Neuronal stem cell (in vitro differentiated cells): ENCODE results near the gene MX2.
A peak's percentile ranks its signal among the peaks of the same experiment; 100 is the strongest.

Experiments used
- DNase-seq: peaks from one replicate; pipeline ENCODE4 v3.0.0-alpha.2; 2013; ENCODE audit warnings: low spot score
- H2AFZ ChIP-seq: one replicate; pipeline ENCODE4 v1.6.1; 2013; ENCODE audit warnings: mild to moderate bottlenecking, low read length, inconsistent platforms
- H2AK5ac ChIP-seq: 2 replicates; pipeline ENCODE4 v1.6.1; 2013; ENCODE audit warnings: low read depth, mild to moderate bottlenecking, inconsistent platforms, low read length, moderate library complexity, mixed read lengths
- H2BK120ac ChIP-seq: 2 replicates; pipeline ENCODE4 v1.6.1; 2013; ENCODE audit warnings: low read depth, mild to moderate bottlenecking, inconsistent platforms, low read length, moderate library complexity, mixed read lengths
- H2BK12ac ChIP-seq: one replicate; pipeline ENCODE4 v1.6.1; 2013; ENCODE audit warnings: low read length, inconsistent platforms
- H2BK15ac ChIP-seq: 2 replicates; pipeline ENCODE4 v1.6.1; 2013; ENCODE audit warnings: mild to moderate bottlenecking, low read length, inconsistent platforms, mixed read lengths
- H2BK5ac ChIP-seq: one replicate; pipeline ENCODE4 v1.6.1; 2013; ENCODE audit warnings: inconsistent platforms, mild to moderate bottlenecking, low read length, moderate library complexity
- H3K14ac ChIP-seq: one replicate; pipeline ENCODE4 v1.6.1; 2013; ENCODE audit warnings: low read length, inconsistent platforms
- H3K18ac ChIP-seq: 2 replicates; pipeline ENCODE4 v1.6.1; 2013; ENCODE audit warnings: low read length, inconsistent platforms
- H3K23ac ChIP-seq: 2 replicates; pipeline ENCODE4 v1.6.1; 2013; ENCODE audit warnings: low read depth, mild to moderate bottlenecking, mixed read lengths, low read length, inconsistent platforms; ENCODE audit not compliant: poor library complexity
- H3K27ac ChIP-seq: replicated peaks from 3 replicates; pipeline ENCODE4 v1.5.1; 2013; ENCODE audit warnings: low read length, inconsistent platforms
- H3K27me3 ChIP-seq, 3 experiments: 2 replicates each; pipeline ENCODE4 v1.6.1; 2013; ENCODE audit warnings: low read length in 3 of 3, mild to moderate bottlenecking in 2 of 3, inconsistent platforms in 1 of 3, low read depth in 1 of 3, mixed read lengths in 1 of 3, moderate library complexity in 1 of 3; ENCODE audit not compliant: control insufficient read depth in 3 of 3, insufficient read depth in 3 of 3
- H3K36me3 ChIP-seq, 2 donors: replicated peaks in 1 of 2; 2 replicates each; pipeline ENCODE4 v1.6.1; 2013; ENCODE audit warnings: low read length in 2 of 2; ENCODE audit not compliant: control insufficient read depth in 2 of 2, insufficient read depth in 2 of 2
- H3K4ac ChIP-seq: 2 replicates; pipeline ENCODE4 v1.6.1; 2013; ENCODE audit warnings: inconsistent platforms, mild to moderate bottlenecking, low read length, moderate library complexity
- H3K4me1 ChIP-seq, 2 donors: 1 replicate in 1 of 2; 2 replicates in 1 of 2; pipeline ENCODE4 v1.6.1; 2013; ENCODE audit warnings: low read length in 2 of 2, low read depth in 1 of 2; ENCODE audit not compliant: control insufficient read depth in 2 of 2, insufficient read depth in 1 of 2
- H3K4me2 ChIP-seq: one replicate; pipeline ENCODE4 v1.6.1; 2013; ENCODE audit warnings: mild to moderate bottlenecking, low read length, inconsistent platforms; ENCODE audit not compliant: insufficient read depth, poor library complexity, severe bottlenecking
- H3K4me3 ChIP-seq, 2 donors: 2 replicates each; pipeline ENCODE4 v1.5.1; 2013; ENCODE audit warnings: low read length in 2 of 2, mild to moderate bottlenecking in 2 of 2, inconsistent platforms in 1 of 2, moderate library complexity in 1 of 2
- H3K79me1 ChIP-seq: one replicate; pipeline ENCODE4 v1.6.1; 2013; ENCODE audit warnings: low read depth, mild to moderate bottlenecking, inconsistent platforms, low read length, moderate library complexity
- H3K9ac ChIP-seq: one replicate; pipeline ENCODE4 v1.6.1; 2013; ENCODE audit warnings: mild to moderate bottlenecking, low read depth, low read length, inconsistent platforms; ENCODE audit not compliant: poor library complexity
- H3K9me3 ChIP-seq, 2 donors: replicated peaks in 1 of 2; 2 replicates each; pipeline versions ENCODE3 to v1.6.1; 2013; ENCODE audit warnings: low read length in 2 of 2, mild to moderate bottlenecking in 2 of 2, inconsistent platforms in 1 of 2, low read depth in 1 of 2, mixed read lengths in 1 of 2, moderate library complexity in 1 of 2; ENCODE audit not compliant: control insufficient read depth in 2 of 2, insufficient read depth in 1 of 2
- H4K8ac ChIP-seq: one replicate; pipeline ENCODE4 v1.6.1; 2013; ENCODE audit warnings: low read depth, mild to moderate bottlenecking, inconsistent platforms, low read length, moderate library complexity
- H4K91ac ChIP-seq: one replicate; pipeline ENCODE4 v1.6.1; 2013; ENCODE audit warnings: low read length, low read depth, mild to moderate bottlenecking, inconsistent platforms; ENCODE audit not compliant: poor library complexity
- WGBS, 2 donors: extraction: QIAGEN DNeasy Blood & Tissue Kit; methylation state at CpG; one replicate each; pipeline ENCODE4 v1.1.7; 2013; ENCODE audit warnings: missing lambda C conversion rate in 2 of 2, mixed read lengths in 1 of 2; ENCODE audit not compliant: insufficient read length in 2 of 2, insufficient replicate concordance in 1 of 2; ENCODE audit errors: extremely low coverage in 2 of 2; 5-methylcytosine and 5-hydroxymethylcytosine counted together

MX2 gene

GRCh38 chr21:41350436-41351155 lies 11.2 kb upstream of the MX2 start:
- Histone ChIP-seq H3K27me3 (no peaks in the 10 kb centered on the region), H3K23ac (no peak overlapping the region), H2AFZ (no peak overlapping the region), H3K9ac (no peak overlapping the region), H2BK5ac (no peak overlapping the region), H3K18ac (peak overlapping the region; percentile 13), H3K79me1 (no peaks in the 10 kb centered on the region), H3K14ac (no peak overlapping the region), H3K4me3 (no peak overlapping the region), H3K36me3 (no peaks in the 10 kb centered on the region), H3K4ac (no peak overlapping the region), H3K4me2 (no peak overlapping the region), H2BK12ac (no peak overlapping the region), H2BK120ac (no peak overlapping the region), H2BK15ac (no peak overlapping the region), H2AK5ac (no peak overlapping the region), H3K27ac (no peak overlapping the region), H3K4me1 (peaks cover 0 to 2% of the 10 kb centered on the region in 2 donors), H3K9me3 (no peaks in the 10 kb centered on the region), H4K8ac (no peak overlapping the region), H4K91ac (no peak overlapping the region)
- WGBS, 2 donors = no CpG with 5 or more reads among the region's 16 CpGs
- no peak for DNase-seq

GRCh38 chr21:41357546-41357945 lies 4.3 kb upstream of the MX2 start:
- Histone ChIP-seq H3K9ac (no peak overlapping the region), H2BK120ac (no peak overlapping the region), H3K23ac (no peak overlapping the region), H4K91ac (no peak overlapping the region), H2AK5ac (no peak overlapping the region), H3K18ac (no peak overlapping the region), H2BK15ac (no peak overlapping the region), H2AFZ (no peak overlapping the region), H3K27ac (no peak overlapping the region), H3K4me2 (no peak overlapping the region), H3K4ac (no peak overlapping the region), H2BK5ac (no peak overlapping the region), H3K4me1 (peaks cover 0 to 2% of the 10 kb centered on the region in 2 donors), H3K36me3 (no peaks in the 10 kb centered on the region), H2BK12ac (no peak overlapping the region), H3K14ac (no peak overlapping the region), H4K8ac (no peak overlapping the region), H3K4me3 (no peak overlapping the region), H3K9me3 (no peaks in the 10 kb centered on the region), H3K27me3 (no peaks in the 10 kb centered on the region), H3K79me1 (no peaks in the 10 kb centered on the region)
- no CpG with 5 or more reads among the region's 8 CpGs for WGBS, 2 donors
- DNase-seq = no peak

GRCh38 chr21:41358193-41359166 lies 3.3 kb upstream of the MX2 start:
- Histone ChIP-seq H3K9me3 (no peaks in the 10 kb centered on the region), H3K27me3 (no peaks in the 10 kb centered on the region), H3K18ac (no peak overlapping the region), H3K27ac (no peak overlapping the region), H3K4me3 (no peak overlapping the region), H3K4me1 (peaks cover 0 to 2% of the 10 kb centered on the region in 2 donors), H2BK5ac (no peak overlapping the region), H3K4ac (no peak overlapping the region), H2BK15ac (no peak overlapping the region), H3K14ac (no peak overlapping the region), H2AK5ac (no peak overlapping the region), H2BK120ac (peak overlapping the region; percentile 16), H3K79me1 (no peaks in the 10 kb centered on the region), H3K9ac (no peak overlapping the region), H4K8ac (no peak overlapping the region), H3K36me3 (no peaks in the 10 kb centered on the region), H2AFZ (no peak overlapping the region), H2BK12ac (no peak overlapping the region), H3K23ac (no peak overlapping the region), H3K4me2 (no peak overlapping the region), H4K91ac (peak overlapping the region; percentile 41)
- WGBS, 2 donors = no CpG with 5 or more reads among the region's 9 CpGs
- DNase-seq = no peak

DNA sequence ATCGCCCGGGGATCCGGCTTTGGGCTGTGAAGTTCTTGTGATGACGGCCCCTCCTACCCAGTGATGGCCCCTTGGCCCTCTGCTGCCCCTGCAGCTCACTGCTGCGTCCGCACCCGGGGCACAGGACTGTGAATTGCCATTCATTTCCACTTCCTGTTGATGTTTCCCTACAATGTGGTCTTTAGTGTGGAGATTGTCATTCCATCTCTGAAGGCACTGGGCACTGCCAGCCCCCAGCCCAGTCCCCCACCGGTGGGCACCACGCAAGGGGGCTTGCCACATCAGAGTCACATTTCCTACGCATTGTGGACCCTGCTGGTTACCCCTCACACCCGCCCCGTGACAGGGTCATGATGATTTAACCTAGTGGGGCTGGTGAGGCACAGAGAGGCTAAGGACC lies 2.5 kb upstream of the MX2 start:
- Histone ChIP-seq H3K4me3 (no peak overlapping the region), H3K9me3 (no peaks in the 10 kb centered on the region), H3K27ac (no peak overlapping the region), H3K4me2 (no peak overlapping the region), H3K4ac (no peak overlapping the region), H3K14ac (no peak overlapping the region), H3K23ac (no peak overlapping the region), H3K27me3 (no peaks in the 10 kb centered on the region), H2BK120ac (no peak overlapping the region), H2BK15ac (no peak overlapping the region), H4K8ac (no peak overlapping the region), H4K91ac (no peak overlapping the region), H3K79me1 (no peaks in the 10 kb centered on the region), H3K36me3 (no peaks in the 10 kb centered on the region), H2BK12ac (no peak overlapping the region), H2AK5ac (no peak overlapping the region), H2BK5ac (no peak overlapping the region), H2AFZ (no peak overlapping the region), H3K9ac (no peak overlapping the region), H3K4me1 (peaks cover 0 to 2% of the 10 kb centered on the region in 2 donors), H3K18ac (no peak overlapping the region)
- WGBS, 2 donors = no CpG with 5 or more reads among the region's 12 CpGs
- DNase-seq = no peak
